Heart left ventricle (tissue), 13 donors: ENCODE measurements around the gene ZNF584.

Experiments
- POLR2A ChIP-seq, 2 donors: fragments of 450-650 bp; IDR thresholded peaks; one replicate each; pipeline ENCODE4 v1.6.1; 2017; ENCODE audit warnings: antibody characterized with exemption in 2 of 2, mild to moderate bottlenecking in 2 of 2, moderate library complexity in 2 of 2
- TF ChIP-seq, protein P1 (sequence below), 12 donors: fragments of 200-600 bp; sonication (generic) in 4 of 12; IDR thresholded peaks; one replicate each; pipeline versions ENCODE4 v1.5.0 to v1.8.0; 2018 to 2022; ENCODE audit warnings: antibody characterized with exemption in 12 of 12, mild to moderate bottlenecking in 5 of 12
- donor health status: ischemic (EF 13 %, LVEDD 7.1; RV severe dilation, severe dysfunction).
- donor health status: DM: no; HTN: yes; CAD: no.
- donor health status: DM: no; HTN: no; CAD: no.
- donor health status: ischemic (EF 25% LVEDD 6.9; RV normal size, moderate dysfunction).
- donor health status: ischemic (EF 25% LVEDD 5.7; RV mildly dilated, moderate dysfunction).
- donor health status: ischemic (EF 35%, LVEDD 5.7; RV mildly dilated, moderate dysfunction).
- donor health status: nonischemic (EF 11% LVEDD 7.7; RV severe dilation, severe dysfunction).
- donor health status: DM: yes; HTN: yes; CAD: no.
- donor health status: PGD.
- donor health status: ischemic (EF 29% LVEDD 5.4; RV normal size, mild dysfunction).
- donor health status: nonischemic (EF 23%, LVEDD 6.1; RV moderate dilation, normal function).

DNA sequence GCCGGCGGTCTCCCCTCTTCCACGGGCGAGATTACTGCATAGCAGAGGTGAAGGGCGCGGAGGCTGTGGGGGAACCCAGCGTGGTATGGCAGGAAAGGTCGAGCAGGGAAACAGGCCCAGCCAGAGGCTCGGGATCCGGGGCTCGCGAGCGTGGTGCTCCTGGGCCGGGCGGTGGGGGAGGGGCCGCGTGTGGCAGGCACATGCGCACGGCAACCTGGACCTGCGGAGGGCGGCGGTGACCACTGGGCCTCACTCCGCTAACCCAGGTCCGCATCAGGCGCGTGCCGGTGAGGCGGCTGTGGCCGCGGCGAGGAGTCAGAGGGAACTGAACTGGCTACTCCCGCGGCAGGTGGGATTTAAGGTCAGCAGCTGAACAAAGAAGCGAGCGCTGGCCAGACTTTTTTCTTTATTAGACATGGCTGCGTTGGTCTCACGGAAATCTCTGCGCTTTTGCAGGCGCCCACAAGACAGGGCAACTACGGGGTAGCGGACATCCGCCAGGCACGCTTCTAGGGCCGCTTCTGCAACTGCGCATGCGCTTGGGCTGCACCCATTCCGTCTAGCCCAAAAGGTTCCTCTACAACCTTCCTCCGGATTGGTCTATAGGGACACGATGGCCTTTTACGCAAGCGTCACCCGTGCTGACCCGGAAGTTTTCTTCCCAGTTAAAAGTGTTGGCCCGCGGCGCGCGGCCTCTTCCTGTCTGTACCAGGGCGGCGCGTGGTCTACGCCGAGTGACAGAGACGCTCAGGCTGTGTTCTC lies 21.7 kb upstream of the ZNF584 start, which contains the start of gene RPS5:
- TF ChIP-seq, protein P1, sequence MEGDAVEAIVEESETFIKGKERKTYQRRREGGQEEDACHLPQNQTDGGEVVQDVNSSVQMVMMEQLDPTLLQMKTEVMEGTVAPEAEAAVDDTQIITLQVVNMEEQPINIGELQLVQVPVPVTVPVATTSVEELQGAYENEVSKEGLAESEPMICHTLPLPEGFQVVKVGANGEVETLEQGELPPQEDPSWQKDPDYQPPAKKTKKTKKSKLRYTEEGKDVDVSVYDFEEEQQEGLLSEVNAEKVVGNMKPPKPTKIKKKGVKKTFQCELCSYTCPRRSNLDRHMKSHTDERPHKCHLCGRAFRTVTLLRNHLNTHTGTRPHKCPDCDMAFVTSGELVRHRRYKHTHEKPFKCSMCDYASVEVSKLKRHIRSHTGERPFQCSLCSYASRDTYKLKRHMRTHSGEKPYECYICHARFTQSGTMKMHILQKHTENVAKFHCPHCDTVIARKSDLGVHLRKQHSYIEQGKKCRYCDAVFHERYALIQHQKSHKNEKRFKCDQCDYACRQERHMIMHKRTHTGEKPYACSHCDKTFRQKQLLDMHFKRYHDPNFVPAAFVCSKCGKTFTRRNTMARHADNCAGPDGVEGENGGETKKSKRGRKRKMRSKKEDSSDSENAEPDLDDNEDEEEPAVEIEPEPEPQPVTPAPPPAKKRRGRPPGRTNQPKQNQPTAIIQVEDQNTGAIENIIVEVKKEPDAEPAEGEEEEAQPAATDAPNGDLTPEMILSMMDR (IDR thresholded peaks at IDR 0.05), result no peak
- peak in 1 of 2 donors; percentile 67 for TF ChIP-seq POLR2A (IDR thresholded peaks at IDR 0.05)
